ENCODE measurements around the gene RASGRF2.
A peak's percentile ranks its signal among the peaks of the same experiment; 100 is the strongest.

Gene RASGRF2

GRCh38 chr5:81213070-81213469 lies 252.9 kb downstream of the RASGRF2 start:
- DNase-seq = no peak

- DNase-seq = no peak
Measured at GRCh38 chr5:81214848-81215247, 254.7 kb downstream of the RASGRF2 start.

GRCh38 chr5:81216152-81216551 lies 256.0 kb downstream of the RASGRF2 start:
- DNase-seq = no peak

GRCh38 chr5:81219389-81219788 lies 259.2 kb downstream of the RASGRF2 start:
- DNase-seq = no peak

GRCh38 chr5:81222285-81222684 lies 262.1 kb downstream of the RASGRF2 start:
- DNase-seq = no peak

GRCh38 chr5:81225463-81225862 lies 265.3 kb downstream of the RASGRF2 start:
- DNase-seq = no peak

GRCh38 chr5:81226286-81226685 lies 266.1 kb downstream of the RASGRF2 start:
- DNase-seq = no peak

- DNase-seq = no peak
Measured at GRCh38 chr5:81226949-81227348, 266.8 kb downstream of the RASGRF2 start.

- DNase-seq = no peak
Measured at GRCh38 chr5:81228084-81228483, 267.9 kb downstream of the RASGRF2 start.

- DNase-seq = no peak
Measured at GRCh38 chr5:81230416-81230815, 270.3 kb downstream of the RASGRF2 start.

- no peak for DNase-seq
Measured at GRCh38 chr5:81232464-81233079, 272.4 kb downstream of the RASGRF2 start.

GRCh38 chr5:81233080-81233634 lies 273.0 kb downstream of the RASGRF2 start, which contains the start of gene CKMT2:
Gene CKMT2, plus strand, starts transcription at chr5:81233322. Its CDS starts 17,811 bp downstream, at chr5:81251133.
- DNase-seq = no peak

- DNase-seq = no peak
Measured at GRCh38 chr5:81234299-81234698, 274.1 kb downstream of the RASGRF2 start.

- no peak for DNase-seq
Measured at GRCh38 chr5:81234801-81235200, 274.6 kb downstream of the RASGRF2 start.

GRCh38 chr5:81235287-81236072 lies 275.3 kb downstream of the RASGRF2 start:
- no peak for DNase-seq

GRCh38 chr5:81238460-81238859 lies 278.3 kb downstream of the RASGRF2 start:
- no peak for DNase-seq

- DNase-seq = no peak
Measured at GRCh38 chr5:81239613-81240012, 279.4 kb downstream of the RASGRF2 start.

- DNase-seq = no peak
Measured at GRCh38 chr5:81241001-81241400, 280.8 kb downstream of the RASGRF2 start.

GRCh38 chr5:81241961-81242648 lies 281.9 kb downstream of the RASGRF2 start:
- no peak for DNase-seq

- DNase-seq = peak; percentile 27
Measured at GRCh38 chr5:81242906-81243436, 282.8 kb downstream of the RASGRF2 start.

- no peak for DNase-seq
Measured at GRCh38 chr5:81244451-81244850, 284.3 kb downstream of the RASGRF2 start.

- no peak for DNase-seq
Measured at GRCh38 chr5:81245871-81246235, 285.7 kb downstream of the RASGRF2 start.

- DNase-seq = no peak
Measured at GRCh38 chr5:81246697-81247096, 286.5 kb downstream of the RASGRF2 start.

Measured in NCI-H2107 (cell line).